Measurements from ENCODE around the gene SEPTIN11.

GRCh38 chr4:76977736-76978350 lies 28.3 kb downstream of the SEPTIN11 start:
- TF ChIP-seq ZNF511 (CRISPR knock-in tag; IDR thresholded peaks at IDR 0.05) = no peak
- no peak for TF ChIP-seq SLC30A9 (CRISPR knock-in tag; IDR thresholded peaks at IDR 0.05)
- TF ChIP-seq CTBP1 (IDR thresholded peaks at IDR 0.05; ENCODE audit: borderline replicate concordance) = no peak
- no peak for TF ChIP-seq ZNF398 (CRISPR knock-in tag; IDR thresholded peaks at IDR 0.05)
- TF ChIP-seq MEF2A (IDR thresholded peaks at IDR 0.05; ENCODE audit: control insufficient read depth, low read depth, low read length) = no peak
- no peak for TF ChIP-seq RBFOX2 (IDR thresholded peaks at IDR 0.05; ENCODE audit: low read depth, low read length)
- no peak for TF ChIP-seq GABPA (tag; conservative IDR thresholded peaks at IDR 0.05; ENCODE audit: low read depth)
- TF ChIP-seq BRCA1 (IDR thresholded peaks at IDR 0.05) = no peak
- no peak for TF ChIP-seq BRCA1 (CRISPR knock-in tag; IDR thresholded peaks at IDR 0.05)
- no peak for TF ChIP-seq MAX (CRISPR knock-in tag; IDR thresholded peaks at IDR 0.05)
- TF ChIP-seq NBN (IDR thresholded peaks at IDR 0.05; ENCODE audit: low read depth) = no peak
- TF ChIP-seq CTCF (IDR thresholded peaks at IDR 0.05 in 2 of 3, conservative IDR thresholded peaks at IDR 0.05 in 1 of 3; ENCODE audit: insufficient read depth in 2 of 3, low read depth in 1 of 3, low read length in 3 of 3) = no peak
- no peak for TF ChIP-seq PKNOX1 (IDR thresholded peaks at IDR 0.05)
